ENCODE measurements around the gene STUB1. TPM values are rescaled to one million over a fixed set of nuclear protein-coding genes. Genes with fewer than 3 reads are reported as not detected.

Gene STUB1
- total RNA-seq, 3 donors from 2014 or later = 127 to 184 (median 175) TPM

- intact Hi-C loops (cut with DNase I; ENCODE audit: low total_unique reads) = no loop called here
Observed at GRCh38 chr16:645852-646678, 34.1 kb upstream of the STUB1 start.

DNA sequence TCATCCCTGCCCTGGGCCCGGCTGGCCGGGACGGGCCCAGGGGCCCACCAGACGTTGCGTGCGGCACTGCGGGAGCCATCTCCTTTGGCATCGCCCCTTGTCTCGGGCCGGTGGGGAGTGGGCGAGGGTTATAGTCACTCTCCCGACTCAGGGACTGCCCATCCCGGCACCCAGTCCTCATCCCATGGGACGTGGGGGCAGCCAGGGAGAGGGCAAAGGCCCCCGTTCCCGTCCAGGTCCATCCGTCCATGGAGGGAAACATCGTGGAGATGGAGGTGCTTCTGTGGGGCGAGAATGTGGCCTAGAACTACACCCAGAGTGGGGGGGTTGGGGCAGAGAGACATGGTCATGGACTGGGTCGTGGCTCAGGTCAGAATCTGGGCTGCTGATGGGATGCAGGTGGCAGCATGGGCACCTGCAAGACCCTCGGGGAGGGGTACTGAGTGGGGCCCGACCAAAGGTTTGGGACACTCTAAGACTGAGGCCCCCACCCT is 33.5 kb upstream of the STUB1 start:
- H3K27me3 ChIP-seq = no peaks in the 10 kb centered on the region
- H3K4me1 ChIP-seq = peaks cover 12 to 39% of the 10 kb centered on the region in 2 donors
- no peak overlapping the region for H3K4me3 ChIP-seq
- intact Hi-C loops (cut with DNase I; ENCODE audit: low total_unique reads) = no loop called here
- peak overlapping the region; percentile 33 to 94 for H3K27ac ChIP-seq
- no peaks in the 10 kb centered on the region for H3K9me3 ChIP-seq
- H3K36me3 ChIP-seq = no peaks in the 10 kb centered on the region
- no peak for DNase-seq (ENCODE audit: low spot score in 2 of 2)
- TF ChIP-seq, protein P1, sequence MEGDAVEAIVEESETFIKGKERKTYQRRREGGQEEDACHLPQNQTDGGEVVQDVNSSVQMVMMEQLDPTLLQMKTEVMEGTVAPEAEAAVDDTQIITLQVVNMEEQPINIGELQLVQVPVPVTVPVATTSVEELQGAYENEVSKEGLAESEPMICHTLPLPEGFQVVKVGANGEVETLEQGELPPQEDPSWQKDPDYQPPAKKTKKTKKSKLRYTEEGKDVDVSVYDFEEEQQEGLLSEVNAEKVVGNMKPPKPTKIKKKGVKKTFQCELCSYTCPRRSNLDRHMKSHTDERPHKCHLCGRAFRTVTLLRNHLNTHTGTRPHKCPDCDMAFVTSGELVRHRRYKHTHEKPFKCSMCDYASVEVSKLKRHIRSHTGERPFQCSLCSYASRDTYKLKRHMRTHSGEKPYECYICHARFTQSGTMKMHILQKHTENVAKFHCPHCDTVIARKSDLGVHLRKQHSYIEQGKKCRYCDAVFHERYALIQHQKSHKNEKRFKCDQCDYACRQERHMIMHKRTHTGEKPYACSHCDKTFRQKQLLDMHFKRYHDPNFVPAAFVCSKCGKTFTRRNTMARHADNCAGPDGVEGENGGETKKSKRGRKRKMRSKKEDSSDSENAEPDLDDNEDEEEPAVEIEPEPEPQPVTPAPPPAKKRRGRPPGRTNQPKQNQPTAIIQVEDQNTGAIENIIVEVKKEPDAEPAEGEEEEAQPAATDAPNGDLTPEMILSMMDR (IDR thresholded peaks at IDR 0.05) = no peak
- TF ChIP-seq POLR2AphosphoS5 (IDR thresholded peaks at IDR 0.05) (no peak), POLR2A (IDR thresholded peaks at IDR 0.05) (no peak)

More at GRCh38 chr16:645852-646678, 34.1 kb upstream of the STUB1 start:
- Histone ChIP-seq H3K27ac (peak overlapping the region; percentile 21 to 94), H3K27me3 (no peaks in the 10 kb centered on the region), H3K9me3 (no peaks in the 10 kb centered on the region), H3K4me3 (no peak overlapping the region), H3K36me3 (no peaks in the 10 kb centered on the region), H3K4me1 (peaks cover 12 to 39% of the 10 kb centered on the region in 2 donors)
- DNase-seq (ENCODE audit: low spot score in 2 of 2) = no peak
- TF ChIP-seq, protein P1 (IDR thresholded peaks at IDR 0.05) = no peak
- TF ChIP-seq POLR2A (IDR thresholded peaks at IDR 0.05) (no peak), POLR2AphosphoS5 (IDR thresholded peaks at IDR 0.05) (no peak)

- no peaks in the 10 kb centered on the region for H3K36me3 ChIP-seq
- peak overlapping the region in 1 of 3 donors; percentile 80 for H3K4me3 ChIP-seq
- intact Hi-C loops (cut with DNase I; ENCODE audit: low total_unique reads) = no loop called here
- no peaks in the 10 kb centered on the region for H3K9me3 ChIP-seq
- no peaks in the 10 kb centered on the region for H3K27me3 ChIP-seq
- TF ChIP-seq POLR2AphosphoS5 (IDR thresholded peaks at IDR 0.05) (no peak), POLR2A (IDR thresholded peaks at IDR 0.05) (no peak)
- TF ChIP-seq, protein P1 (IDR thresholded peaks at IDR 0.05) = no peak
- DNase-seq (ENCODE audit: low spot score in 2 of 2) = no peak
- peak overlapping the region; percentile 89 to 94 for H3K27ac ChIP-seq
- peaks cover 12 to 39% of the 10 kb centered on the region in 2 donors for H3K4me1 ChIP-seq
Observed at GRCh38 chr16:647173-647902, 32.9 kb upstream of the STUB1 start.

DNA sequence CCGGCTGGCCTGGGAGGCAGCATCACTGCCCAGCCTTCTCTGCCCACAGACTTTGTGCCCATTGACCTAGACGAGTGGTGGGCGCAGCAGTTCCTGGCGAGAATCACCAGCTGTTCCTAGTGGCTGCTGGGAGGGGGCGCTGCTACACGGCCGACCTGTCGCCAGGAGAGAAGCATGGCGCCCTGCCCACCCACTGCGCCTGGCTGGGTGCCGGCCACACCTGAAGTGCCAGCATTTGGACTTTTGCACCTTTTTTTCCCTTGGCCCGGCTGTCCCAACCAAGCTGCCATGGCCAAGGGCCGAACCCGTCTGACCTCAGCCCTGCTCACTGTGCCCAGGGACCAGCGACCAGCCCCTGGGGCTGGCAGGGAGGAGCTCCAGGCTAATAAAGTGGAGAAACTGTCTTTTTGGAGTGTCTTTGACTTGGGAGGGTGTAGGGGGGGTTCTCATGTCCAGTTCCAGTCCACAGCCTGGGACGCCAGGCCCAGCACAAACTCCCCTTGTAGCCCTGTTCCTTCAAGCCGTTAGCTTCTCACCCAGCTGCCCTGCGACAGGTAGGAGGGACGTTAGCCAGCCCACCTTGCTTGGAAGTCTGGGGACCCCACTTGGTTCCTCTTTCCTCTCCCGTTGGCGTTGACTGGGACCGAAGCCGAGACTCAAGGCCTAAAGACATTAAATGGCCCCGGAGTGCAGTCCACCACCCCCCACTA is 32.0 kb upstream of the STUB1 start:
- H3K9me3 ChIP-seq = no peaks in the 10 kb centered on the region
- peak overlapping the region; percentile 68 to 85 (median 80) for H3K4me3 ChIP-seq
- H3K27me3 ChIP-seq = no peaks in the 10 kb centered on the region
- H3K4me1 ChIP-seq = peaks cover 12 to 33% of the 10 kb centered on the region in 2 donors
- H3K36me3 ChIP-seq = no peaks in the 10 kb centered on the region
- peak overlapping the region; percentile 89 to 94 for H3K27ac ChIP-seq
- no peak for DNase-seq (ENCODE audit: low spot score in 2 of 2)
- no peak for TF ChIP-seq POLR2AphosphoS5 (IDR thresholded peaks at IDR 0.05)
- no peak for TF ChIP-seq POLR2A (IDR thresholded peaks at IDR 0.05)
- TF ChIP-seq, protein P1 (IDR thresholded peaks at IDR 0.05) = peak in 2 of 3 donors; percentile 17 to 32
- intact Hi-C loops (cut with DNase I; ENCODE audit: low total_unique reads) = no loop called here
